Kidney tubule cell (primary cell): Measurements from ENCODE around the gene PLEKHA7.
"Not testable (repeated sequence)": the region's sequence is repeated elsewhere in the genome, so short reads cannot be mapped to it uniquely, and the experiment has no call there.

ENCODE experiments used
- DNase-seq: peaks from one replicate; pipeline ENCODE4 v3.0.0-alpha.2; 2018; ENCODE audit warnings: low spot score

Gene PLEKHA7

DNA sequence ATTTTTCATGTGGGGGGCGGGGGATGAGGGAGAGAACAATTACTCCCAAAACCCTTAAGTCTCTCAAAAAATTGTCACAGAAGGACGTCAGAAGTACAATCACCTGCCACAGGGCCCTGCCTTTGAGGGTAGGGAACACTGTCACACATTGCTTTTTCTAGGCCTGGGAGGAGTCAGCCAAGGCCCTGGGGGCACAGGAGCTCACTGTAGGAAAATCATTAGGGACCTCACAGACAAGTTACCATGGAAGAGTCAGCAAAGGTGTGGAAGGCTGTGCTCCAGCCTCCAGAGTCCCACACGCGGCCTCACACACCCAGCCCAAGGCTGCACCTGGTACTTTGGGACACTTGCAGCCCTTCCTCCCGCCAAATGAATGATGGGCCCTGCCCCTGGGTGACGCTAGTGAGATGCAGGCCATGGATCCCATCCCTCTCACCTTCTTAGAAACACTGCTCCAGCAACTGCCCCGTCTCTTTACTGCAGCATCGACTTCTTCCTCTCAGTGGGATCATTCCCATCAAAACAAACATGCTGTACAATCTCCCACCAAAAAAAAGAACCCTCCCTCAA is 3.3 kb downstream of the PLEKHA7 start:
- DNase-seq = no peak

DNA sequence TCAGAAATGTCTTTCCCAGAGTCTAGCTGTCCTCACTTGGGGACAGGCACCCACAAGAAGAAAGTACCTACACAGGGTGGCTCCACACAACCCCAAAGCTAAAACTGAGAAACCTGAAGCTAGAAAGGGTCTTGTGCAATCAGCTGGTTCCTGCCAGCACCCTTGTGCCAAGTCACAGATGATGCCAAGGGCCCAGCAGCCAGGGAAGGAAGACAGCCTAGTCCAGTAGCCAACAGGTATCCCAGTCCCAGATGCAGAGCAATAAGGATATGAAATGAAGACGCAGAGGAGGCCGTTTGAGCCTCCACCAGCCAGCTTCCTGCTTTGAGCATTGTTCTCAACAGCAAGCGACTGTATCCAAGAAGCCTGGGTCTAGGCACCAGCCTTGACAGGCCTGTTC is 6.1 kb downstream of the PLEKHA7 start:
- DNase-seq = no peak

DNA sequence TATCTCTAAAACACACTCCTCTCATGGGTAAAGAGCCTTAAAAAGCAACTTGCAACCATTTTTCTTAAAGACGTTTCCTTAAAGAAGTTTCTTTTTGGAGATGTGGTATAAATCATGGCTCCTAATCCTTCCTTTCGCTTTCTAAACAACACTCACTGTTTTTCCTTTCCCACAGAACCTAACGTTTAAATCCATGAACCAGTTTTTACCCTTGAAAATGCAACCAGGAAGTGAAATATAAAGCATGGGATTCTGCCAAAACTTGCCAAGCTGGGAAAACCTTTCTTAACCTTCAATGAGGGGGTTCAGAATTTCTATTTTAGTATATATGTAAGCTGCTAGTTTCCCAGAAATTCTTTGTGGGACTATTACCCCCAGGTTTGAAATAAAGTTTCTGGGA is 8.6 kb downstream of the PLEKHA7 start:
- no peak for DNase-seq

DNA sequence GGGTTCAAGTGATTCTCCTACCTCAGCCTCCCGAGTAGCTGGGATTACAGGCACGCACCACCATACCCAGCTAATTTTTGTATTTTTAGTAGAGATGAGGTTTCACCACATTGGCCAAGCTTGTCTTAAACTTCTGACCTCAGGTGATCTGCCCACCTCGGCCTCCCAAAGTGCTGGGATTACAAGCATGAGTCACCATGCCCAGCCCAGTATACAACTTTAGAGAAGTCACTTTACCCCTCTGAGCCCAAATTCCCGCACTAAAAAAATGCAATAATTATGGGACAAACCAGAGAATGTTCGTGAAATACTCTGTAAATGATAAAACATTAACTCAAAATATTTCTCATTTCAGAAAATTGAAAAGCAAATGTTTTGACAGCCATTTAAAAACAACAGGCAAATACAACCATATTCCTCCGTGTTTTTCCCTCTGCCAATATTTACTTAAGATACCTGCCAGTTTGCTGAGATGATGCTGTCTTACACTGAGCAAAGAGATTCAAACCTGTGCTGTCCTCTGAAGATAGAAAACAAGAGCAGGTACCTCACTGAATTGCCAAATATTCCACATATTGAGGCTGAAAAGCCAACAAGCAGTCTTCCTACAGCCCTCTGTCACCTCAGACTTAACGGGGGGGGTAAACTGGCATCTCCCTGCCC is 9.6 kb downstream of the PLEKHA7 start:
- DNase-seq = no peak

DNA sequence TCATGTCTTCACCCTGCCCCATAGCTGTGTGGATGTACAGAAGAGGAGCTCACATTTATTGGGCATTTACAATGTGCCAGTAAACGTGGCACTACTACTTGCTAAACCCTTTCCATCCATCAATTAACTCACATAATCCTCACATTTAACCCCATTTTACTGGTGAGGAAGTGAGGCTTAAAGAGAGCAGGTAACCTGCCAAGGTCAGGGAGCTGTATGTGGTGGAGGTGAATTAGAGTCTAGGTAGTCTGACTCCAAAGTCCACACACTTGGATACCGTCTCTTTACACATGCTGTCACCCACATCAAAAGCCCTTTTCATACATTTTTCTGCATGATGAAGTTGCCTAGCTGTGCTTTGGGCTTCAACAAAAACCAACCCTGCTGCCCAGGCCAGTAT is 10.8 kb downstream of the PLEKHA7 start:
- no peak for DNase-seq

DNA sequence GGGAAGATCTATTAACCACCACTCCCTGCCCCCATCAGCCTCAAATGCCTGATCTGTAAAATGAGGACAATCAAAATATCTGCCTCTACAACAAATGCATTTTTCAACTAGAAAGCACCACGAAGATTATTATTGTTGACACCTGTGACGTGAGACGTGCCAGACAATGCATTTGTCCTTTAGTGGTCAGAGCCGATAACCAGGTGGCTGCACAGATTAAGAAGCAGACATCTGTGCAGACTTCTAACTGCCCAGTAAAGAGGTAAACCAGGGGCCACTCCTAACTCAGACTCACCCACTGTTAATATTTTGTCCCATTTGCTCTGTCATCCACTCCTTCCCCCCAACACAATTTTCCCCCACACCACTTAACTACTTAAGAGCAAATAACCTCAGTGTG is 11.7 kb downstream of the PLEKHA7 start:
- no peak for DNase-seq

DNA sequence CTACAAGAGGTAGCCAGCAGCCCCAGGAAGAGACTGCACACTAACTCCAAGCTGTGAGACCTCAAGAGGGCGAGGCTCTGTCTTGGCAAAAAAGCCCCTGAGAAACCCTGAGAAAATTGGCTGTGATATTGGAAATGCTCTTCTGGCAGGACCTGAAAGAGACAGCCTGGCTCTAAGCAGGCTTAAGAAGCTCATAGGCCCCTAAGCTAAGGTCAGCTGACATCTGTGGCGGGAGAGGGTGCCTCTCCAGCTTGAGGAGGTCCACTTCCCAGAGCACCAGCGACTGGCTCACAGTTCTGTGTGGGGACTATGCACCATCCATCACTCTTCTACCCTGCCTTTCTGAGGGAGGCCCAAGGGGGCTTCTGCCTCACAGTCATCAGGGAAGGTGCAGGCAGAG is 12.4 kb downstream of the PLEKHA7 start:
- no peak for DNase-seq

DNA sequence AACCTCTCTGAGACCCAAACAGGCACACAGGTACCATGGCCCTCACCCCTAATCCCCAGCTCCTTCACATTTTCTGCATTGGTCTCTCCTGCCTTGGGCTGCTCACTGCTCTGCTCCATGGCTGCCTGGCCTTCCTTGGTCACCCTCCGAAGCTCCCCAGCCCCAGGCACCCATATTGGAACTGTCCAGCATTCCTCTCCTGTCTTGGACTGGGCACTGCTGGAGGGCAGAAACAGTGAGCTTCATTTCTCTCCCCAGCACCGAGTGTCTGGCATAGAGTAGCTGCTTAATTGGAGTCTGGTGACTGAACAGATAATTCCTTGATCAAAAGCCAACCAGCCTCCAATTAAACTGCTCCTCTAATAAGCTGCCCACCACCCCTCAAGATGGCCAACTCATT is 13.2 kb downstream of the PLEKHA7 start:
- no peak for DNase-seq

DNA sequence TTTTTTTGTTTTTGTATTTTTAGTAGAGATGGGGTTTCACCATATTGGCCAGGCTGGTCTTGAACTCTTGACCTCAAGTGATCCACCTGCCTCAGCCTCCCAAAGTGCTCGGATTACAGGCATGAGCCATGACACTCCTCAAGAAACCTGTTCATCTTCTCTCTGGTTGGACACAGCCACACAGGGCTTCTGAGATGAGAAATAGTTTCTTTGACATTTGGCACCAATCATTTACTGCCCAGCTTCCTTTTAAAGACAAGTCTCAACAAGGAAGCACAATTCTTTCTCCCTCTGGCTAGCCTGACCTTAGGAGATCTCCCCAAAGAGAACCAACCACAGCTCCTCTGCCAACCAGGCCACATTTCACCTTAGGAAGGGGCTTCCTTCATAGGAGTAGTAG is 14.0 kb downstream of the PLEKHA7 start:
- DNase-seq = not testable (repeated sequence)

DNA sequence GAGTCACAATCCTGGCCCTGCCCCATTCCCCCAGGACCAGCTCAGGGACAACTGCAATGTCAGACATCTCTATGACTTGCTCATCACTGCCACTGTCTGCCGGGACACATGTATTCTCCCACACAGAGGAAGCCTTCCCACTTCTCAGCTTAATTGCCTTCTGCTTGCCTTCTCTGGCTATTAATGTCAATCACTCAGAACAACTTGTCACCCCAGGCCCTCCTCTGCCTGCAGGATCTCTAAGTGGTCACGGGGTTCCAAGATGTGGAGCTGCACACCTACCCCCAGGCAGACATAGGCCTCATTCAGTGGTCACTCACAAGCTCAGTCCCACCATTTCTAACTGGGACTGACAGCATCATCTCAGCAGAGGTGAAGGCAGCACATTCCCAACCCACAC is 15.1 kb downstream of the PLEKHA7 start:
- no peak for DNase-seq

DNA sequence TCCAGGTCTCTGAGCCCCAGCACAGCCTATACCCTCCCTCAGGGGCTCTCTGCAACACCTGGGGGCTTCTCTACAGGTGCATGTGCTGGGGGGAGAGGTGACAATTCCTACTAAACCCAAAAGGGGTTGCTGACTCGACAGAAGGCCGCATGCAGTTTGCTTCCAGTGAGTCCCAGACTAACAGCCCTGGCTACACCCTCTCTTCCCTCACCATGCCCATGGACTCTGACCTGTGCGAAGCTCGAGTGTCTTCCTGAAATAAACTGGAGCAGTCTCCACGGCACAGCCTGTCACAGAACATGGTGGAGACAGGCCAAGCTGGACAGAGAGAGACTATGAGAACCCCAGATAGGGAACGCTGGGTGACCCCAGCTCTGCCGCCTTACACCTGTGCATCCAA is 16.6 kb downstream of the PLEKHA7 start:
- DNase-seq = no peak

DNA sequence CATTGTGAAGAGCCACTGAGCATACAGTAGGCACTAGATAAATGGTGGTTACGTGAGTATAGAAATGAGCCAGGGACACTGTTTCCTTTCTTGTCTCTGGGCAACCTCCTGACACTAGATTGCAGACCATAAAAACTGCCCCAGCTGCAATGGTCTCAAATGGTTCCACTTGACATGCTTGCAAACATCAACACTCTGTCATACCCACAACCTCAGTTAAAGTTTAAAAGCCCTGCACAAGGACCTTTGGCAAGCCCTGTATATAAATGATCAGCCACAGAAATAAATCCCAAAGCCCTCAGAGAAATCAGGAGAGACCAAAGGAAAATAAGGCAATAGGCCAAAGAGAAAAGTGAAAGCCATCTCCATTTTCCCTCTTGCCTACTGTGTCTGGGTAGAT is 20.7 kb downstream of the PLEKHA7 start:
- DNase-seq = peak; percentile 92

DNA sequence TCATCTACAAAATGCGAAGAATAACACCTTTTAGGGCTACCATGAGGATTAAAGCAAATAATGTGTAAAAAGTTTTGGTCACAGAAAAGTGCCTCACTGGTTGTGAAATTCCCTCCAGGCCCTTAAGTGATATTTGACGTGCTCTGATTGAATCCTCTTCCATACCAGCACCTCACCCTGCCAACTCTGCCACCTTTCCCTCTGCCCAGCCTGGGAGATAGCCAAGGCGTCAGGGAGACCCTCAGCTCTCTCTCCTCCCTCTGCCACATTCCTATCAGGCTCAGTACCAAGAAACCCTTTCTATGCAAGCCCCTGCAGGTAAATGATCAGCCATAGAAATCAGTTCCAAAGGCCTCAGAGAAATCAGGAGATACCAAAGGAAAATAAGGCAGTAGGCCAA is 21.4 kb downstream of the PLEKHA7 start:
- DNase-seq = no peak

DNA sequence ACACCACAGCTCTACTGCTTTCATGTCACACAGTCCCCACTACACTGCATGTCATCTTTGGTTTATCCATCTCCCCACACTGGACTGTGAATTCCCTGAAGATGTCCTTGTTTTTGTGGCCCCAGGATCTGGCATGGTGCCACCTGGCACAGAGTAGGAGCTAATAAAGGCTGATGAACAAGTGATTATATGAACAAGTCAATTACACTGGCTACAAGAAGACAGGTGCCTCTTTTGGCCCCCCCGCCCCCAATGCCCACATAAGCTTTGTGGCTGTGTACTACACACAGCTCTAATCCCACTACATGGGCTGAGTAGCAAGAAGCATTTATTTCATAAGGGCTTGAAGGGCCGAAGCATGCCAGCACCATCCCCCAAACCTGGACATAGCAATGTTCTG is 24.7 kb downstream of the PLEKHA7 start:
- no peak for DNase-seq

DNA sequence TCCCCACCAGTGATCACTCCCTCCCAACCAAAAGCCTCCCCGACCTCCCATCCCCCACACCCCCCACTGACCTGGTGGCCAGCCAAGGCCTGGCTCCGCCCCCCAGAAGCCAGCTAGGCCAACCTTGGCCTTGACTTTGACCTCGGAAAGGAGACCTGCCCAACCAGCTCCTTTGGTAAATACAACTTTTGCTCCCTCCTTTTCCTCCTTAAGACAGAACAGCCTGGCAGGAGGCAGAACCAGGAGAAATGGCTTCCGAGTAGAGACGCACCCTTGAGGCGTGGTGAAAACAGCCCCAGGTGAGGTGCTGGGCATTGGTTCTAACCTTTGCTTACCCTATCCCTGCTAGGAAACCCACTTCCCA is 27.0 kb downstream of the PLEKHA7 start:
- peak; percentile 29 for DNase-seq

DNA sequence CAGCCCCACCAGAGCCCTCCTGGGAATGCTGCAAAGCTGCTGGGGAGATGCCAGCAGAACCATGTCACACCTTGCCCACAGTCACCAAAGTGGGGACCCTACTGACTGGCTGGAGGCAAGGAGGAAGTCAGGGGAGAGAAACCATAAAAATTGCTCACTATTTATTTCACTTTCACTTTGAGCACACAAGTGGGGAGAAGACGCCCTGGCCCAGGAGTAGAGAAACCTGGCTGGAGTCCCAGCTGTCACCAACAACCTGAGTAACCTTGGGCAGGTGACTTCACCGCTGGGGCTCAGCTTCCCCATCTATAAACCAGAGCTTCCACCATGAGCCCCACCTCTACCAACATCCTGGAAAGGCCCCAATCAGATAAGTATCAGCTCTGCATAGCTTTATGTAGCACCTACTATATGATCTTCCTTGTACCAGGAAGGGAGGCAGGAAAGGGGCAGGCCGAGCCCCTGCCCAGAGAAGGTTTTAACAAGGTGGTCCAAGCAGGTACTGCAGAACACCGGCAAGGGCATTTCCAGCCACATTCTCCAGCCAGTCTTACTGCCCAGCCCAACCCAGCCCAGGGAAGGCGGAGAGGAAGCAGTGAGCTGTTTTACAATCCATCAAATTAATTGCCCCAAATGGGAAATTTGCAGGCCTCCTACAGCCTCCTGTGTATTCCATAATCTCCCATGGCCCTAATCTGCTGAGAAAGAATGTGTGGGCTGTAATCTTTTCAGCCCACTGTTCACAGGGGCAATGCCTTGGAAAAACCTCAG is 27.6 kb downstream of the PLEKHA7 start:
- DNase-seq = peak; percentile 82

DNA sequence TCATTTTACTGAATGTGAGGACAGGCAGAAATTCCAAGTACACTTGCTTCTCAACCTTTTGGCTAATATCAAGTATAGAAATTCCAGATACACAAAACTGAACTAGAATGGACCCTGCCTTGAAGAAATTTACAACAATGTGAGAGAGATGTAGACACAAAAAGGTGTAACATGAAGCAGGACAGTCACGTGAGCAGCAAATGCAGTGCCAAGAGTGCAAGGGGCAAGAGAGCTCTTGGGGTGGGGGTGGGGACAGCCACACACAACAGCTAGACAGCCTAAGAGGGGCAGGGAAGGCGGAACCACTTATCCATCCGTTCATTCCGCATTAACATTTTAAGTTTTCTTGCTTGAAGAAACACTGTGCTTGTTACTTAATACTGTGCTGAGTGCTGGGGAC is 28.9 kb downstream of the PLEKHA7 start:
- no peak for DNase-seq

DNA sequence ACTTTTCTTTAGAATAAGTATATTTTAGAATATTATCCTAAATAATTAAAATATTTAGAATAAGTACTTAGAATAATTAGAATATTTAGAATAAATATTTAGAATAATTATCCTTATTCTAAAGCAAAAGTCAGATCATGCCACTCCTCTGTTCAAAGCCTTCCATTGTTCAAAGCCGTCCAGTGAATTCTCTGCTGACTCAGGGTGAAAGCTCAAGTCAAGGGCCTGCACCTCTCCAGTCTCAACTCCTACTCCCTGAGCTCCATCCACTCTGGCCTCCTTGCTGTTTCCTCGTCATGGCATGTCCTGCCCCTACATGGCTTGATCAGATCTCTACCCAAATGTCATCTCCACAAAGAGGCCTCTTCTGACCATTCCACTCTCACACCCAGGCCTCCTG is 30.0 kb downstream of the PLEKHA7 start:
- no peak for DNase-seq

DNA sequence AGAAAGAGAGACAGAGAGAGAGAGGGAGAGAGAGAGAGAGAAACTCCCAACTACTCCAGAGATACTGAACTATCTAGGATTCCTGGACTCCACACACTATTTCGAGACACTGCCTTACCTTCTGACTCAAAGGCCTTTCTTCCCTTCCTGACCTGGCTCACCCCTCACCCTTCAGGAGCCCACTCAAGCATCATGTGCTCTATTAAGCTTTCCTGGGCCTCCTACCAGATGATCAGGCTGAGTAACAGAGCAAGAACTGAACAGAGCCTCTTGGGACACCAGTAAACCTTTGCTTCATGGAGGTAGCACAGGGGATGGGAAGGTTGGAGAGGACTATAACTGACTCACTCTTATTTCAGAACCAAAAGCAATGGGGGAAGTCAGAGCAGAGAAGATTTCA is 31.4 kb downstream of the PLEKHA7 start:
- DNase-seq = peak; percentile 76

DNA sequence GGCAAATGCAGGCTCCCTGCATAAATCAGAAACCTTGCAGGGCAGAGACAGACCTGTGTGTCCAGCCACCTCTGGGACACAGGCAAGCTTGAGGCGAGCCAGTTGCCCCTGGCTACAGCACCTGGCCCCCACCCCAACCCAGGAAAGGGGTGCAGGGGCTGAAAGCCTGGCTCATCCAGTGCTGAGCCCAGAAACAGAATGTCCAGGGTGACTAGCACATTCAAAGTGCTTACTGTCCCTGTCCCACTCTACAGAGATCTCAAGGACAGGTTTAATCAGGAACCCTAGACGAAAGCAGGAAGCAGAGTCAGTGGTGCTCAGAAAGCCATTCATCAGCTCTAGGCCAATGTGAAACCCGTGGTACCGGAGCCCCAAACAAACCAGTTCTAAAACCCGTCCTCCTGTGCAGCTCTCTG is 31.9 kb downstream of the PLEKHA7 start:
- peak; percentile 62 for DNase-seq

DNA sequence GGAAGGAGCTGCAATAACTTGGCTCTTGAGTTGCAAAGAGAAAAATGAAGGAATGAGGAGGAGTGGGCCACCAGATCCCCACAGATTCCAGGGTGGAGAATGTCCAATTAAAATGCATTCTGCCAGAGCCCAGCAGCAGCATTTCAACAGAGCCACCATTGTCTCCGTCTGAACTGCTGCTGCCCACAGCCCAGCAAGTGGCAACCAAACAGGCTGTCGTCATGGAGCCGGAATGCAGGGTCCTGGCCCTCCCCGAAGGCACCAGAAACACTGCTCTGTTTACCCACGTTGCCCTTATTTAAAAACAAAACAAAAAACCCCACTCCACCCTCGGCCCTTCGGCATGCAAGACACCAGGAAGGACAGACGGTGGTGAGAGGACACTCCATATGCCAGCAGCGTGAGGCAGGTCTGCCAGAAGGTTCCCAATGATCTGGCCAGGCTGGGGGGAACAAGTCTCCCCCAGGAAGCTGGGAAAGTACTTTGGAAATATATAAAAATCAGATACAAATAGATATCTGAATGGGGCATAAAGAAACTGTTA is 32.5 kb downstream of the PLEKHA7 start:
- DNase-seq = peak; percentile 95

DNA sequence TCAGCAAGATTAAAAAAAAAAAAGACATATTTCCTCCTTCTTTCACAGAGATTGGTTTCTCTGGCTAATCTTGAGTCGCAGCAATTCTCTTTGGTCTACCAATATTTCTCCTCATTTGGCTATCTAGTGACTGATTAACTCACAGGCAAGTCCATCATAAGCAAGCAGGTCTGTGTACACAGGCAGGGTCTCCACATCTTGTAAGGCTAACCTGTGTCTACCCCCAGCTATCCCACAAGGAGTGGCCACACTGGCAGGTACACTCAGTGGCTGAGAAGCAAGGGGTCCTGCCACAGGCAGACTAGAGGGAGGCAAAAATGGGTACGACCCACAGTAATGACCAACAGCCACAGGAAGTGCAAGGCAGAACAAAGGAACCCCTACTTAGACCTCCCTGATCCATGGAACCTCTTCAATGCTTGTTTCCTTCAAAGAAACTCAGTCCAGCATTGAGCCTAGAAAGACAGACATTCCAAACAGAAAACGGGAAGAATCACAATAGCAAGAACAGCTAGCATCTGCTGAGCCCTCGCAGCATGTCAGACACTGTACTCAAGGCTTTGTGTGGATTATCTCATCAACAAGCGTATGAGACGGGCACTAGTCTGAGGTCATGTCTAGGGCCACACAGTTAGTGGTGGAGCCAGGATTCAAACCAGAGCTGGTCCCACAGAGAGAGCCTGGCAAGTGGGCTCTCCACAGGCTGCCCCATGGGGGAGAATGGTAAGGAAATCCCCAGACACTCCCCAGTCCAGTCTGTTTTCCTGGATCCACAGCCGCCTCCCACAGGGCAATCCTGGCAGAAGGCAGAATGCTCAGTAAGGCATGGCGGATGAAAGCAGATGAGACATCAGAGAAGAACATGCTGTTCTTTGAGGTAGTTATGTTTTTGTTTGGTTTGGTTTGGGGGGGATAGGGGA is 34.3 kb downstream of the PLEKHA7 start:
- DNase-seq = peak; percentile 58
